ENCODE results near the gene GEMIN7. TPM values are rescaled to one million over a fixed set of nuclear protein-coding genes. Genes with fewer than 3 reads are reported as not detected.

GEMIN7 gene
- total RNA-seq, 4 donors from 2014 or later: 10.6 to 22.7 (median 19.1) TPM

DNA sequence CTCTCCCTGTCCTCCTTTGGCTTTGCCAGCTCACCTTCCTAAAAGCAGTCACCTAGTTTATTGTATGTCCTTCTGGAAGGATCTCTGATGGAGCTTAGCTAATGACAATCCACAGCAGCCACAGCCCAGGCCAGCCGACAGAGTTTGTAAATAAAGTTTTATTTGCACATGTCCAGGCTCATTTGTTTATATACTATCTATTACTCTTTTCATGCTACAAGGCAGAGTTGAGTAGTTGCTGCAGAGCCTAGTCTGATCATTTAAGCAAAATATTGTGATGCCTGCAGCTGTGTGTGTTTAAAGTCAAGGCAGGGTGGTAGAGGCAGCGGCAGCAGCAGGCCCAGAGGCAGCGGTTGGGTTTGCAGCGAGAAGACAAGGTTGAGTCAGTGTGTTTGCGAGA is 49.1 kb downstream of the GEMIN7 start:
- no peaks in the 10 kb centered on the region for H3K9me3 ChIP-seq
- H3K27me3 ChIP-seq: no peaks in the 10 kb centered on the region
- H3K36me3 ChIP-seq: no peaks in the 10 kb centered on the region
- no peak overlapping the region for H3K27ac ChIP-seq
- WGBS, 2 donors: 94 to 98% methylated on average over 5 of the region's 5 CpGs
- no peak overlapping the region for H3K4me3 ChIP-seq (replicated peaks in 1 of 3)
- DNase-seq: no peak
- intact Hi-C loops (cut with DNase I): no loop called here
- TF ChIP-seq CTCF (IDR thresholded peaks at IDR 0.05): no peak
- TF ChIP-seq POLR2A (IDR thresholded peaks at IDR 0.05): no peak
- H3K4me1 ChIP-seq: peaks cover 7 to 29% of the 10 kb centered on the region in 2 donors

GRCh38 chr19:45128806-45129205 is 49.7 kb downstream of the GEMIN7 start:
- DNase-seq: no peak
- 95% methylated on average over 5 of the region's 5 CpGs for WGBS, 2 donors
- intact Hi-C loops (cut with DNase I): no loop called here

GRCh38 chr19:45130236-45130635 is 51.2 kb downstream of the GEMIN7 start:
- no peaks in the 10 kb centered on the region for H3K9me3 ChIP-seq
- no peak for DNase-seq
- TF ChIP-seq CTCF (IDR thresholded peaks at IDR 0.05): no peak
- 86 to 94% methylated on average over 3 to 13 of the region's 13 CpGs for WGBS, 2 donors
- no peak overlapping the region for H3K27ac ChIP-seq
- peaks cover 12 to 31% of the 10 kb centered on the region in 2 donors for H3K4me1 ChIP-seq
- no peak overlapping the region for H3K4me3 ChIP-seq (replicated peaks in 1 of 3)
- intact Hi-C loops (cut with DNase I): no loop called here
- H3K36me3 ChIP-seq: no peaks in the 10 kb centered on the region
- H3K27me3 ChIP-seq: no peaks in the 10 kb centered on the region

More at GRCh38 chr19:45128806-45129205, 49.7 kb downstream of the GEMIN7 start:
- no peak for TF ChIP-seq POLR2A (IDR thresholded peaks at IDR 0.05)
- no peak for TF ChIP-seq CTCF (IDR thresholded peaks at IDR 0.05)
- Histone ChIP-seq H3K4me1 (peaks cover 2 to 29% of the 10 kb centered on the region in 2 donors), H3K27ac (no peak overlapping the region), H3K4me3 (replicated peaks in 1 of 3) (no peak overlapping the region), H3K9me3 (no peaks in the 10 kb centered on the region), H3K36me3 (no peaks in the 10 kb centered on the region), H3K27me3 (no peaks in the 10 kb centered on the region)

- TF ChIP-seq POLR2A (IDR thresholded peaks at IDR 0.05) (no peak), CTCF (IDR thresholded peaks at IDR 0.05) (no peak)
These were observed 52.0 kb downstream of the GEMIN7 start for GRCh38 chr19:45130888-45131615.

GRCh38 chr19:45133661-45134060 is 54.6 kb downstream of the GEMIN7 start:
- Histone ChIP-seq H3K4me3 (replicated peaks in 1 of 3) (no peak overlapping the region), H3K27me3 (no peaks in the 10 kb centered on the region), H3K4me1 (peaks cover 32 to 52% of the 10 kb centered on the region in 2 donors), H3K36me3 (no peaks in the 10 kb centered on the region), H3K9me3 (no peaks in the 10 kb centered on the region), H3K27ac (peak overlapping the region in 2 of 3 donors; percentile 21 to 39)
- DNase-seq: no peak
- 91 to 95% methylated on average over 7 to 8 of the region's 8 CpGs for WGBS, 2 donors
- TF ChIP-seq POLR2A (IDR thresholded peaks at IDR 0.05) (no peak), CTCF (IDR thresholded peaks at IDR 0.05) (no peak)
- intact Hi-C loops (cut with DNase I): no loop called here

More at GRCh38 chr19:45130888-45131615, 52.0 kb downstream of the GEMIN7 start:
- Histone ChIP-seq H3K36me3 (no peaks in the 10 kb centered on the region), H3K27me3 (no peaks in the 10 kb centered on the region), H3K9me3 (no peaks in the 10 kb centered on the region), H3K4me3 (replicated peaks in 1 of 3) (no peak overlapping the region), H3K4me1 (peaks cover 12 to 29% of the 10 kb centered on the region in 2 donors), H3K27ac (no peak overlapping the region)
- 70 to 81% methylated on average over 7 to 10 of the region's 13 CpGs for WGBS, 2 donors
- intact Hi-C loops (cut with DNase I): no loop called here
- no peak for DNase-seq
